Measurements from ENCODE around the gene BCS1L.

DNA sequence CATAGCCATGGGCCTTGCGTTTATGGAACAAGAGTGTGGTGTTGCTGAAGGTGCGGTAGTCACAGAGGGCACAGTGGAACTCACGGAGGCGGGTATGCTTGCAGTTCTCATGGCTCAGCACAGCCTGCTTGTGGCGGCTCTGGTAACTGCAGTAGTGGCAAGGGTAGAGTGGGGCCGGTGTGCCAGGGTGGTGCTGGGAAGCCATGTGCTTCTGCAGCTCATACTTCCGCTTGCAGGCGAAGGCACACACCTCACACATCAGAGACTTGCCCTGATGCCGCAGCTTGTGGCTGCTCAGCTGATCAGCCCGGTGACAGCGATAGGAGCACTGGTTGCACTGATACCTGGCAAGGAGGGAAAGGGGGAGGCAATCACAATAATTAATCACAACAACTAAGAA is 14.8 kb upstream of the BCS1L start:
- TF ChIP-seq, protein P1, sequence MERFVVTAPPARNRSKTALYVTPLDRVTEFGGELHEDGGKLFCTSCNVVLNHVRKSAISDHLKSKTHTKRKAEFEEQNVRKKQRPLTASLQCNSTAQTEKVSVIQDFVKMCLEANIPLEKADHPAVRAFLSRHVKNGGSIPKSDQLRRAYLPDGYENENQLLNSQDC (CRISPR knock-in tag; IDR thresholded peaks at IDR 0.05): no peak
- TF ChIP-seq, protein P2, sequence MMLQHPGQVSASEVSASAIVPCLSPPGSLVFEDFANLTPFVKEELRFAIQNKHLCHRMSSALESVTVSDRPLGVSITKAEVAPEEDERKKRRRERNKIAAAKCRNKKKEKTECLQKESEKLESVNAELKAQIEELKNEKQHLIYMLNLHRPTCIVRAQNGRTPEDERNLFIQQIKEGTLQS (IDR thresholded peaks at IDR 0.05): no peak
- TF ChIP-seq, protein P2 (CRISPR knock-in tag; conservative IDR thresholded peaks at IDR 0.05): no peak
- TF ChIP-seq, protein P3, sequence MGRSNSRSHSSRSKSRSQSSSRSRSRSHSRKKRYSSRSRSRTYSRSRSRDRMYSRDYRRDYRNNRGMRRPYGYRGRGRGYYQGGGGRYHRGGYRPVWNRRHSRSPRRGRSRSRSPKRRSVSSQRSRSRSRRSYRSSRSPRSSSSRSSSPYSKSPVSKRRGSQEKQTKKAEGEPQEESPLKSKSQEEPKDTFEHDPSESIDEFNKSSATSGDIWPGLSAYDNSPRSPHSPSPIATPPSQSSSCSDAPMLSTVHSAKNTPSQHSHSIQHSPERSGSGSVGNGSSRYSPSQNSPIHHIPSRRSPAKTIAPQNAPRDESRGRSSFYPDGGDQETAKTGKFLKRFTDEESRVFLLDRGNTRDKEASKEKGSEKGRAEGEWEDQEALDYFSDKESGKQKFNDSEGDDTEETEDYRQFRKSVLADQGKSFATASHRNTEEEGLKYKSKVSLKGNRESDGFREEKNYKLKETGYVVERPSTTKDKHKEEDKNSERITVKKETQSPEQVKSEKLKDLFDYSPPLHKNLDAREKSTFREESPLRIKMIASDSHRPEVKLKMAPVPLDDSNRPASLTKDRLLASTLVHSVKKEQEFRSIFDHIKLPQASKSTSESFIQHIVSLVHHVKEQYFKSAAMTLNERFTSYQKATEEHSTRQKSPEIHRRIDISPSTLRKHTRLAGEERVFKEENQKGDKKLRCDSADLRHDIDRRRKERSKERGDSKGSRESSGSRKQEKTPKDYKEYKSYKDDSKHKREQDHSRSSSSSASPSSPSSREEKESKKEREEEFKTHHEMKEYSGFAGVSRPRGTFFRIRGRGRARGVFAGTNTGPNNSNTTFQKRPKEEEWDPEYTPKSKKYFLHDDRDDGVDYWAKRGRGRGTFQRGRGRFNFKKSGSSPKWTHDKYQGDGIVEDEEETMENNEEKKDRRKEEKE (IDR thresholded peaks at IDR 0.05; ENCODE audit: borderline replicate concordance in 1 of 2, control insufficient read depth in 1 of 2, low read depth in 2 of 2, low read length in 1 of 2): no peak
- TF ChIP-seq KDM5B (IDR thresholded peaks at IDR 0.05; ENCODE audit: insufficient replicate concordance, low read depth, low read length) (no peak), ZBTB1 (CRISPR knock-in tag; IDR thresholded peaks at IDR 0.05; ENCODE audit: borderline replicate concordance, low read depth) (no peak), MEF2A (IDR thresholded peaks at IDR 0.05; ENCODE audit: control insufficient read depth, low read depth, low read length) (no peak)
- TF ChIP-seq, protein P4, sequence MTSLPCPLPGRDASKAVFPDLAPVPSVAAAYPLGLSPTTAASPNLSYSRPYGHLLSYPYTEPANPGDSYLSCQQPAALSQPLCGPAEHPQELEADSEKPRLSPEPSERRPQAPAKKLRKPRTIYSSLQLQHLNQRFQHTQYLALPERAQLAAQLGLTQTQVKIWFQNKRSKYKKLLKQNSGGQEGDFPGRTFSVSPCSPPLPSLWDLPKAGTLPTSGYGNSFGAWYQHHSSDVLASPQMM (CRISPR knock-in tag; IDR thresholded peaks at IDR 0.05): no peak

Data from K562 (cell line).